Peyer's patch (tissue), 4 donors: ENCODE data around the gene GOT1. TPM values are rescaled to one million over a fixed set of nuclear protein-coding genes. Genes with fewer than 3 reads are reported as not detected.

Source experiments
- DNase-seq, 3 donors: peaks; one replicate each; pipeline ENCODE4 v3.0.0-alpha.2; 2017 to 2019
- H3K27ac ChIP-seq, 4 donors: fragments of 200-600 bp; sonication (generic); one replicate each; pipeline ENCODE4 v1.5.1; 2016 to 2019
- H3K27me3 ChIP-seq, 2 donors: fragments of 200-600 bp; sonication (generic); one replicate each; pipeline ENCODE4 v1.5.1; 2019
- H3K36me3 ChIP-seq, 3 donors: fragments of 200-600 bp; sonication (generic); one replicate each; pipeline ENCODE4 v1.5.1; 2016 to 2019
- H3K4me1 ChIP-seq, 4 donors: fragments of 200-600 bp; sonication (generic); one replicate each; pipeline ENCODE4 v1.5.1; 2016 to 2019
- H3K4me3 ChIP-seq, 4 donors: fragments of 200-600 bp; sonication (generic); 1 replicate in 3 of 4; 2 replicates in 1 of 4; pipeline ENCODE4 v1.5.1; 2016 to 2019; ENCODE audit warnings: mild to moderate bottlenecking in 1 of 4
- H3K9me3 ChIP-seq, 4 donors: fragments of 200-600 bp; sonication (generic); one replicate each; pipeline ENCODE4 v1.5.1; 2016 to 2019; ENCODE audit warnings: mild to moderate bottlenecking in 1 of 4
- POLR2A ChIP-seq, 2 donors: fragments of 450-650 bp; IDR thresholded peaks; one replicate each; pipeline ENCODE4 v1.5.1; 2017; ENCODE audit warnings: antibody characterized with exemption in 2 of 2, mild to moderate bottlenecking in 2 of 2, moderate library complexity in 2 of 2
- total RNA-seq, 4 donors: library from RNA; depleted of rRNA; stranded (reverse); fragments of >200 nt; gene quantifications; one replicate each; pipeline ENCODE4 v1.1.0, GENCODE V29; 2016
- TF ChIP-seq, protein P1 (sequence below), 6 experiments: fragments of 450-650 bp in 4 of 6; fragments of 200-600 bp in 2 of 6; sonication (generic) in 1 of 6; IDR thresholded peaks; one replicate each; pipeline ENCODE4 v1.5.1; 2017 to 2019; ENCODE audit warnings: antibody characterized with exemption in 6 of 6, mild to moderate bottlenecking in 3 of 6, moderate library complexity in 1 of 6

GOT1 gene
- total RNA-seq, 4 donors from 2014 or later = 78.4 to 141 (median 110) TPM

GRCh38 chr10:99389729-99390480 lies 40.5 kb downstream of the GOT1 start:
- no peak for TF ChIP-seq POLR2A (IDR thresholded peaks at IDR 0.05)
- TF ChIP-seq, protein P1, sequence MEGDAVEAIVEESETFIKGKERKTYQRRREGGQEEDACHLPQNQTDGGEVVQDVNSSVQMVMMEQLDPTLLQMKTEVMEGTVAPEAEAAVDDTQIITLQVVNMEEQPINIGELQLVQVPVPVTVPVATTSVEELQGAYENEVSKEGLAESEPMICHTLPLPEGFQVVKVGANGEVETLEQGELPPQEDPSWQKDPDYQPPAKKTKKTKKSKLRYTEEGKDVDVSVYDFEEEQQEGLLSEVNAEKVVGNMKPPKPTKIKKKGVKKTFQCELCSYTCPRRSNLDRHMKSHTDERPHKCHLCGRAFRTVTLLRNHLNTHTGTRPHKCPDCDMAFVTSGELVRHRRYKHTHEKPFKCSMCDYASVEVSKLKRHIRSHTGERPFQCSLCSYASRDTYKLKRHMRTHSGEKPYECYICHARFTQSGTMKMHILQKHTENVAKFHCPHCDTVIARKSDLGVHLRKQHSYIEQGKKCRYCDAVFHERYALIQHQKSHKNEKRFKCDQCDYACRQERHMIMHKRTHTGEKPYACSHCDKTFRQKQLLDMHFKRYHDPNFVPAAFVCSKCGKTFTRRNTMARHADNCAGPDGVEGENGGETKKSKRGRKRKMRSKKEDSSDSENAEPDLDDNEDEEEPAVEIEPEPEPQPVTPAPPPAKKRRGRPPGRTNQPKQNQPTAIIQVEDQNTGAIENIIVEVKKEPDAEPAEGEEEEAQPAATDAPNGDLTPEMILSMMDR (IDR thresholded peaks at IDR 0.05) = no peak
- Histone ChIP-seq H3K9me3 (no peaks in the 10 kb centered on the region), H3K4me1 (no peaks in the 10 kb centered on the region), H3K27ac (no peak overlapping the region), H3K4me3 (no peak overlapping the region), H3K27me3 (no peaks in the 10 kb centered on the region), H3K36me3 (no peaks in the 10 kb centered on the region)
- no peak for DNase-seq

- Histone ChIP-seq H3K9me3 (no peaks in the 10 kb centered on the region), H3K27me3 (no peaks in the 10 kb centered on the region), H3K36me3 (no peaks in the 10 kb centered on the region), H3K4me3 (no peak overlapping the region), H3K4me1 (no peaks in the 10 kb centered on the region), H3K27ac (no peak overlapping the region)
- TF ChIP-seq, protein P1 (IDR thresholded peaks at IDR 0.05) = no peak
- TF ChIP-seq POLR2A (IDR thresholded peaks at IDR 0.05) = no peak
- no peak for DNase-seq
Measured at GRCh38 chr10:99387541-99387940, 42.9 kb downstream of the GOT1 start.

- Histone ChIP-seq H3K4me3 (no peak overlapping the region), H3K36me3 (no peaks in the 10 kb centered on the region), H3K27ac (no peak overlapping the region), H3K27me3 (no peaks in the 10 kb centered on the region), H3K4me1 (no peaks in the 10 kb centered on the region), H3K9me3 (no peaks in the 10 kb centered on the region)
- no peak for DNase-seq
- TF ChIP-seq, protein P1 (IDR thresholded peaks at IDR 0.05) = no peak
- no peak for TF ChIP-seq POLR2A (IDR thresholded peaks at IDR 0.05)
Measured at GRCh38 chr10:99387071-99387470, 43.4 kb downstream of the GOT1 start.

- Histone ChIP-seq H3K36me3 (no peaks in the 10 kb centered on the region), H3K4me3 (no peak overlapping the region), H3K9me3 (no peaks in the 10 kb centered on the region), H3K4me1 (no peaks in the 10 kb centered on the region), H3K27me3 (no peaks in the 10 kb centered on the region), H3K27ac (no peak overlapping the region)
- TF ChIP-seq, protein P1 (IDR thresholded peaks at IDR 0.05) = no peak
- DNase-seq = no peak
Measured at GRCh38 chr10:99382176-99382575, 48.2 kb downstream of the GOT1 start.

- DNase-seq = no peak
- Histone ChIP-seq H3K4me3 (no peak overlapping the region), H3K27me3 (no peaks in the 10 kb centered on the region), H3K9me3 (no peaks in the 10 kb centered on the region), H3K27ac (no peak overlapping the region), H3K4me1 (no peaks in the 10 kb centered on the region), H3K36me3 (no peaks in the 10 kb centered on the region)
- no peak for TF ChIP-seq POLR2A (IDR thresholded peaks at IDR 0.05)
- TF ChIP-seq, protein P1 (IDR thresholded peaks at IDR 0.05) = no peak
Measured at GRCh38 chr10:99375426-99375825, 55.0 kb downstream of the GOT1 start.
